Posterior vena cava (tissue), 2 donors: ENCODE results near the gene EEPD1. TPM values are rescaled to one million over a fixed set of nuclear protein-coding genes. Genes with fewer than 3 reads are reported as not detected.

Experiments
- DNase-seq: peaks from one replicate; pipeline ENCODE4 v3.0.0-alpha.2; 2020; ENCODE audit warnings: low spot score
- intact Hi-C, 2 donors: fragments of 100-400 bp; cut with DNase I; formaldehyde crosslinking; loops; one replicate each; pipeline versions ENCODE4 v1.14.1 to v1.14.2; 2022 to 2023
- total RNA-seq, 2 donors: library from RNA; stranded (reverse); fragmentation: NEBNext Ultra II Directional; extraction: Animal tissue kit (Norgen Biotek cat#: 25700); gene quantifications; one replicate each; pipeline ENCODE4 v1.2.1, GENCODE V29; 2021
- donor health status: DM: yes; HTN: yes; CAD: no.
- donor health status: DM: yes; HTN: yes; CAD: no.

EEPD1 gene
- total RNA-seq, 2 donors from 2014 or later, result 9.7 to 10.4 TPM

- intact Hi-C loops, result loop anchor here in 1 of 2 donors (5.0 kb wide), 1 partner anchor 827 kb away; no protein-coding TSS in a partner anchor
Measured at GRCh38 chr7:36149694-36150452, 3.2 kb upstream of the EEPD1 start.

DNA sequence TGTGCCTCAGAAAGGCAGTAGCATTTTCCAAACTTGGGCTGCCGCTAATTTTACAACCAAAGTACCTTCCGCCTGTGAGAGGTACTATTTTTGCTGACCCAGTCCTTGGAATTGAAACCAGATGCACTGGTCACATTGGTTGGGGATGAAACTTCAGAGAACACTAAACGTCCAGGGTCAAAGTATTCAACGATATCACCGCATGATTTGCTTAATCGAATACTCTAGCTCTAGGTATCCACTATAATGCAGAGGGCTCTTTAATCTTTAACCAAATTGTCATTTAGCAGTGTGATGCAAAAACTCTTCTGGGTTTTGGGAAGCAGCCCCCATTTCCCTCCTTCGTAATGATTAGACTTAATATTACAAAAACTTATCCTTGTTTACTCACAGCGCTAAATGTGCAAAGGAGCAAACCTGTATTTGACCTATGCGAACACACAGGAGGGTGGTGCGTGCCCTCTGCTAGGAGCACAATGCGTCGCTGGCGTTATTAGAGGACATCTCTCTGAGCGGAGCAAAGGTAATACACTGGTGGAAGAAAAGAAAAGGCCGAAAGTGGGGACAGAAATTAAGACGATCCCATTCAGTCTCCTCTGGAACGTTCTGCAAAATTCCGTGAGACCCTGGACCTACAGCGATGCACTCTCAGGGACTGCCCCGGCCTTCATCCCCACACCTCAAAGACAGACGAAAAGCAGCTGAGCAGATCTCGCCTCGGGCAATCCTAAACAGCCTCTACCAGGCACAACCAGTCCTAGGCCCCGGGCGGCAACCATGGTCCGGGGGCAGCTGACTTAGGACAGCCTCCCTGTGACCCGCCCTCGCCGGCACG lies 916 bp upstream of the EEPD1 start:
- intact Hi-C loops, result loop anchor here in 1 of 2 donors (5.0 kb wide), 1 partner anchor 825 kb away; no protein-coding TSS in a partner anchor
- no peak for DNase-seq

More at GRCh38 chr7:36149694-36150452, 3.2 kb upstream of the EEPD1 start:
- no peak for DNase-seq

DNA sequence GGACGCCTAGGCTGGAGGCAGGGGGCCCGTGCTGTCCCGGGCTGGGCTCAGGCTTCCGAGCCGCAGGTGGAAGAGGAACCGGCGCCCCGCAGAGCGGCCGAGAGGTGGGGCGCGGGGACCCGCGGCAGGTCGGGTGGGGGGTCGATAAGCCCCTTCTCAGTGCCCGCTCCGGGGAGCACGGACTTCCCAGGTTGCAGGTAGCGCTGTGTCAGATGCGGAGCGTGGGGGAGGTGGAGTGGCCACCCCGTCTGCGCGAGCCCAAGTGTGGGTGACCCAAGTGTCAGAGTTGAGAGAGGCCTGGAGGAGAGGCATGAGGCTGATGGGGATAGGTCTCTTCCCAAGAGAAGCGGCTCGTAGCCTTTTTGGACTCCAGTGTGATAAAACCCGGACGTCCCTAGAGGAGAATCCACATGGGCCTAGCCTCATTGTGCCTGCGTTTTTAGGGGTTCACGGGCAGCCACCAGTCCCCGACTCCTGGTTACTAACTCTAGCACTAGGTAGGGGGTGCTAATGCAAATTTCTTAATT lies 580 bp downstream of the EEPD1 start:
- peak; percentile 87 for DNase-seq
- intact Hi-C loops, result loop anchor here in 1 of 2 donors (5.0 kb wide), 1 partner anchor 824 kb away; no protein-coding TSS in a partner anchor

GRCh38 chr7:36154255-36155212 lies 1.5 kb downstream of the EEPD1 start:
- intact Hi-C loops, result loop anchor here (5.0 kb wide), 2 partner anchors 133 to 823 kb away; no protein-coding TSS in a partner anchor
- DNase-seq, result no peak

DNA sequence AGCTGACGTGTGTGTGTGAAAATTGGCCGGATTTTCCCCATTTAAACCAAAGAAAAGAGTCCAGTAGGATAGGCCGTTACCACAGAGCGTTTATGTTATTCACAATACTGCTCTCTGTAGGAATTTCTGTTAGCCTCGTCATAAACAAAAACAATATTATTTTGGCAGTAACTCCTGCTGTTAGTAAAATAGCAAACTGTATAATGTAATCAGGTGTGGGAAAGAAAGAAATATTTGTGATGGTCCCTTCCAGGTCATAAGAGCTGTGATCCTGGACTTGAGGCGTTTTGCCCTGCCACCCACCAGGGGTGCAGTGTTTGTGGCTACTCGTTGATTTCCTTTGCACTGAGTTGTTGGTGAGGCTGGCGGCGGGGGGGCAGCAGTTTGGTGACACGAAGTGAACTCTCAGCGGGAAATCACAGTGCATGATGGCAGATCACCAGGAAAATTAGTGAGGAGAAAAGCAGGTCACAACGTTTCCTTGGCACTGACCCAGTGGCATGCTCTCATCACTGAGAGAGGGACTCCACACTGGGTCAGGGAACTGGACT lies 2.8 kb downstream of the EEPD1 start:
- intact Hi-C loops, result loop anchor here in 1 of 2 donors (5.0 kb wide), 1 partner anchor 131 kb away; no protein-coding TSS in a partner anchor
- no peak for DNase-seq

- no peak for DNase-seq
- intact Hi-C loops, result loop anchor here in 1 of 2 donors (5.0 kb wide), 1 partner anchor 130 kb away; no protein-coding TSS in a partner anchor
Measured at GRCh38 chr7:36157527-36158320, 4.7 kb downstream of the EEPD1 start.

GRCh38 chr7:36158321-36158605 lies 5.2 kb downstream of the EEPD1 start:
- DNase-seq, result no peak
- intact Hi-C loops, result loop anchor here in 1 of 2 donors (5.0 kb wide), 1 partner anchor 129 kb away; no protein-coding TSS in a partner anchor

DNA sequence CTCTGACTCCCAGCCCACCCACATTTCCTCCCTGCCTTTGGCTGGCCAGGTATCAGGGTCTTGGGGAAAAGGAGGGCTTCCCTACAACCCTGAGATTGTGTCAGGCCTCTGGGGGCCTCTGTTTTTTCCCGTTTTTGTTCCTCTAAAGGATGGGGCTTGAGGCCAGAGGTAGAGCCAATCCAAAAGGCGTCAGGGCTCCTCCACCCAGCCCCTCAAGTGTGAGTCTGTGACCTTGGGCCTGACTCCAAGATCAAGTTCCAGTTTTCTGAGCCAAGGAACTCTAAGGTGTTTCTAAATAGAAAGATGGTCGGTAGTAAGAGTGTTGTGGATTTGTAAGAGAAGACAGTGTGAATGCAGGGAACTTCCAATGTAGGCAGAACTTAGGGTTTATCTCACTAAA lies 6.6 kb downstream of the EEPD1 start:
- no peak for DNase-seq
- intact Hi-C loops, result loop anchor here in 1 of 2 donors (5.0 kb wide), 1 partner anchor 128 kb away; no protein-coding TSS in a partner anchor

GRCh38 chr7:36160313-36160712 lies 7.3 kb downstream of the EEPD1 start:
- intact Hi-C loops, result no loop called here
- DNase-seq, result no peak

- no peak for DNase-seq
- intact Hi-C loops, result no loop called here
Measured at GRCh38 chr7:36161996-36162395, 8.9 kb downstream of the EEPD1 start.

- no peak for DNase-seq
- intact Hi-C loops, result no loop called here
Measured at GRCh38 chr7:36165059-36165458, 12.0 kb downstream of the EEPD1 start.

DNA sequence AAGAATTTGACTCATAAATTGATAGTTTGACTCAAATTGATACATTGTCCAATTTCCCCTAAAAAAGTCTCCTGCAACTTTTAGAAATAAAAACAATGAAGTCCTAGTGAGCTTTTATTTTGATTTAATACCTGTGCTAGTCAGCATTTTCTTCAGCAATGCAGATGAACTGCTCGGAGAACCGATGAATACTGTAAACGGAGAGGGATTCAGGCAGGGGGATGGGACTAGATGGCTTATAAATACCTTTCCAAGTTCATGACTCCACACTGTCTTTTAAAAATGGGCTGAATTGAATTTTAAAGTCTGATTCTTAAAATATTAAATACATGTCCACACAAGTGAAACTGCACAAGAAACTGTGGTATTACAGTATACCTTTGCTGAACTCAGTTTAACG lies 12.7 kb downstream of the EEPD1 start:
- DNase-seq, result no peak
- intact Hi-C loops, result no loop called here

DNA sequence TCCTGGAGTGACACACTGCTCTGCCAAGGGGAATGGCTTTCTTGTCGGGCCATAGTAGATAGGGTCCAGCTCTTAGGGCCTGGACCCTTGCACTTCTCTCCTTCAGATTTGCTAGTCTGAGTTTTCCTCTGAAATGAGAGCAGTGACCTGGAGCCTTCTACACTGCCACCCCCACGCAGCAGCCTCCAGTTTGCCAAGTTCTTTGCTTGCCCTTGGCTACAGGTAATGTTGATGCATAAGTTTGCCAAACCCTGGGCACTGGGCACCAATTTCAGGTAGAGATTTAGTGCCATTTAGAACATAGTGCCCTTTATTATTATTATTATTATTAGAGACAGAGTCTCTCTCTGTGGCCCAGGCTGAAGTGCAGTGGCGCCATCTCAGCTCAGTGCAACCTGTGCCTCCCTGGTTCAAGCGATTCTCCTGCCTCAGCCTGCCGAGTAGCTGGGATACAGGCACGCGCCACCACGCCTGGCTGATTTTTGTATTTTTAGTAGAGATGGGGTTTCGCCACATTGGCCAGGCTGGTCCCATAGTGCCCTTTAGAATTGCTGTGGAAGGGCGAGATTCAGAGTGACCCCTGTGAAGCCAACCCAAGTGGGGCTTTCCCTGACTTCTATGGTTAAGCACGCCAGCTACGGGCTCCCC lies 14.5 kb downstream of the EEPD1 start:
- intact Hi-C loops, result no loop called here
- no peak for DNase-seq

GRCh38 chr7:36171503-36171902 lies 18.4 kb downstream of the EEPD1 start:
- intact Hi-C loops, result no loop called here
- DNase-seq, result no peak

DNA sequence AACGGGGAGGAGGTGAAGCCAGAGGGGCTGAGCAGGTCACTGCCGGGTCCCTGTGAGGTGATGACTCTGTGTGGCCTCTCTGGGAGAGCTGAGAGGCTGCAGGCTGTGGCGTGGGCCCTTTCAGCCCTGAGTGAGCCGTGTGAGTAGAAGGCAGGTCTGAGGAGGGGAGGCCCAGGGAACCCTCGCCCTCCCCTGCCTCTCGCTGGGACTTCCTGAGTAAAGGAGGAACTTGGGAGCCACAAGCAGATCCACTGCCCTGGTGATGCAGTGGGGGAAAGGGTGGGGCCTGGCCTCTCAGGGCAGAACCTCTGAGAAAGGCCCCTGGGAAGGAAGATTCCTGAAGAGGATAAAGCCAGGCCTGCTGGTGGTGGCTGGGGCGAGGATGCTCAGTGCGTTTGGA lies 22.8 kb downstream of the EEPD1 start:
- intact Hi-C loops, result no loop called here
- DNase-seq, result peak; percentile 83

DNA sequence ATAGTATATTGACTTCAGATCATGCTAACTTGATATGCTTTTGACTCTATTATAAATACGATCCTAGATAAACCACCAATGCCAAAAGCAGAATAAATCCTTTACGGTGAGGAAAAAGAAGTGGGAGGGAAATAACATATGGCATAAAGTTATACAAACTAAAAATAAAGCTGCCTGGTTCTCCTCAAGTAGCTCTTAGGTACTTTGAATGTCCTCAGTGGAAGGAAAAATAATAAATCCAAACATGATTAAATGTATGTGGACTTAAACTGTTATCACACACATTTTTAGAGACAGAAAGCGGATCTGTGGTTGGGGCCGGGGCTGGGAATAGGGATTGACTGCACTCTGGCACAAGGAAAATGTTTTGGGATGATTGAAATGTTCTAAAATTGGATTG lies 23.6 kb downstream of the EEPD1 start:
- intact Hi-C loops, result no loop called here
- DNase-seq, result no peak

DNA sequence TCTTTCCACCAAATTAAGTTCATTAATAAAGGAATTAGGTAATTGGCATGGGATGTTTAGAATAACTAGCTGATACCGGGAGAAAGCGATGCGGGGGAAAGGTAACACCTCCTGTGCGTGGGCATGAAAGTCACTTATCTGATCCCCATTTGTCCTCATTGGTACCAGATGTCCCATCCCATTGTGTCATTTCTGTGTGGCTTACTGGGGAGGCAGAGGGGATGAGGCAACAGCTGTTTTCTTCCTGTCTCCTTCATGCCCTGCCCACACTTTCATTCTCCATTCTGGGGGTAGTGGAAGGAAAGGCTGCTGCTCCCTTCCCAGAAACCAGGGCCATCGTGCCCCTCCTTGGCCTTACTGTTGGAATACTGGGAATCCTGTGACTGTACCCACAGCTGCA lies 27.1 kb downstream of the EEPD1 start:
- DNase-seq, result no peak
- intact Hi-C loops, result no loop called here
